HG02973 (cell line): Measurements from ENCODE around the gene ITGAD.
A peak's percentile ranks its signal among the peaks of the same experiment; 100 is the strongest.

Experiments used
- ATAC-seq: cut with Tn5 transposase; IDR thresholded peaks from one replicate; pipeline ENCODE4 v1.9.1; 2021; ENCODE audit warnings: moderate library complexity; ENCODE audit not compliant: unreplicated experiment

The ITGAD gene

GRCh38 chr16:31393056-31393455 is at the start of gene ITGAD:
TSS of gene ITGAD (plus strand) at chr16:31393335. CDS start at chr16:31393361, 26 bp downstream.
- no peak for ATAC-seq

GRCh38 chr16:31344712-31345111 is 48.4 kb upstream of the ITGAD start:
- ATAC-seq = peak; percentile 77

GRCh38 chr16:31347445-31347844 is 45.7 kb upstream of the ITGAD start:
- ATAC-seq = no peak

- no peak for ATAC-seq
Observed at GRCh38 chr16:31348579-31348978, 44.6 kb upstream of the ITGAD start.

- ATAC-seq = no peak
Observed at GRCh38 chr16:31350275-31351005, 42.7 kb upstream of the ITGAD start.

- no peak for ATAC-seq
Observed at GRCh38 chr16:31351246-31351941, 41.7 kb upstream of the ITGAD start.

GRCh38 chr16:31351942-31352325 is 41.2 kb upstream of the ITGAD start:
- ATAC-seq = no peak

GRCh38 chr16:31352376-31353115 is 40.6 kb upstream of the ITGAD start:
- no peak for ATAC-seq

GRCh38 chr16:31354394-31355291 is 38.5 kb upstream of the ITGAD start, which contains the start of gene ITGAX:
TSS of gene ITGAX (plus strand) at chr16:31355176. CDS start at chr16:31355255, 79 bp downstream.
- ATAC-seq = peak; percentile 60

GRCh38 chr16:31355431-31356100 is 37.6 kb upstream of the ITGAD start:
- ATAC-seq = no peak

GRCh38 chr16:31356566-31357323 is 36.4 kb upstream of the ITGAD start:
- ATAC-seq = no peak

- no peak for ATAC-seq
Observed at GRCh38 chr16:31357324-31358109, 35.6 kb upstream of the ITGAD start.

- ATAC-seq = no peak
Observed at GRCh38 chr16:31360251-31360650, 32.9 kb upstream of the ITGAD start.

- ATAC-seq = no peak
Observed at GRCh38 chr16:31361201-31362110, 31.7 kb upstream of the ITGAD start.

GRCh38 chr16:31362476-31363405 is 30.4 kb upstream of the ITGAD start:
- no peak for ATAC-seq

- ATAC-seq = no peak
Observed at GRCh38 chr16:31363721-31364120, 29.4 kb upstream of the ITGAD start.
